AG04450 (cell line): ENCODE data around the gene TMBIM6. TPM values are rescaled to one million over a fixed set of nuclear protein-coding genes. Genes with fewer than 3 reads are reported as not detected.

ENCODE experiments used
- CTCF ChIA-PET: fragments of 300-600, 350-600 bp; formaldehyde crosslinking; extraction: SDS; loops from one replicate; lab custom pipeline; 2022; ENCODE audit warnings: antibody characterized with exemption, inconsistent platforms; lab: Charles Lee
- POLR2A ChIA-PET: fragments of 350-600 bp; formaldehyde crosslinking; extraction: SDS; loops from one replicate; lab custom pipeline; 2021; ENCODE audit warnings: antibody characterized with exemption, inconsistent platforms; lab: Yijun Ruan, JAX
- DNase-seq: peaks from one replicate; pipeline ENCODE4 v3.0.0-alpha.2; 2011; ENCODE audit warnings: low read depth, low spot score
- H3K27ac ChIP-seq: one replicate; pipeline ENCODE4 v1.5.1; 2012; ENCODE audit warnings: low read depth, low read length, control low read depth
- H3K27me3 ChIP-seq: one replicate; pipeline ENCODE4 v1.6.0; 2012; ENCODE audit warnings: low read length; ENCODE audit not compliant: control insufficient read depth, insufficient read depth
- H3K4me3 ChIP-seq: 2 replicates; pipeline ENCODE4 v1.5.1; 2011; ENCODE audit warnings: mild to moderate bottlenecking, low read depth, low read length, control low read depth
- H3K9me3 ChIP-seq: 2 replicates; pipeline ENCODE4 v1.5.1; 2012; ENCODE audit warnings: low read length; ENCODE audit not compliant: control insufficient read depth, insufficient read depth
- CTCF ChIP-seq: IDR thresholded peaks from 2 replicates; pipeline ENCODE4 v1.5.1; 2011; ENCODE audit warnings: low read depth, low read length, control low read depth, inconsistent platforms
- polyA plus RNA-seq: library from polyadenylated mRNA; depleted of rRNA; stranded (reverse); fragments of >200 nt; gene quantifications from 2 replicates; pipeline ENCODE4 v1.2.3, GENCODE V29; 2011

TMBIM6 gene
- polyA plus RNA-seq, 1 experiment = 906 TPM

- TF ChIP-seq CTCF = no peak
- DNase-seq = no peak
- no peaks in the 10 kb centered on the region for H3K27me3 ChIP-seq
- no peak overlapping the region for H3K4me3 ChIP-seq
- no peaks in the 10 kb centered on the region; the same call in 1 of the 2 replicates for H3K9me3 ChIP-seq
- ChIA-PET CTCF (no interaction called here), POLR2A (interaction anchor here (0.5 kb wide), 1 partner anchor 19 kb away, joined by 4 read pairs; the partner anchor contains the start of gene NCKAP5L)
- peak overlapping the region; percentile 21 for H3K27ac ChIP-seq
Observed at GRCh38 chr12:49809381-49809905, 68.1 kb downstream of the TMBIM6 start.

- TF ChIP-seq CTCF = no peak
- DNase-seq = no peak
- Histone ChIP-seq H3K27me3 (no peaks in the 10 kb centered on the region), H3K27ac (peak overlapping the region; percentile 21), H3K4me3 (no peak overlapping the region), H3K9me3 (no peaks in the 10 kb centered on the region; the same call in 1 of the 2 replicates)
- ChIA-PET CTCF (interaction anchor here (0.8 to 1.0 kb wide), 2 partner anchors 47 to 69 kb away, joined by 4 to 7 read pairs; partner anchors contain the start of gene TMBIM6), POLR2A (interaction anchor here (0.5 to 2.0 kb wide), 3 partner anchors 10 to 18 kb away, joined by 4 to 8 read pairs (median 5); partner anchors contain the start of gene NCKAP5L)
Observed at GRCh38 chr12:49809906-49810389, 68.6 kb downstream of the TMBIM6 start.

- CTCF ChIA-PET = interaction anchor here (0.8 to 1.0 kb wide), 2 partner anchors 49 to 70 kb away, joined by 4 to 7 read pairs; partner anchors contain the start of gene TMBIM6
- POLR2A ChIA-PET = interaction anchor here (1.1 to 2.0 kb wide), 2 partner anchors 12 to 17 kb away, joined by 5 to 8 read pairs; partner anchors contain the start of gene NCKAP5L
- no peak for TF ChIP-seq CTCF
- Histone ChIP-seq H3K27me3 (no peaks in the 10 kb centered on the region), H3K9me3 (no peaks in the 10 kb centered on the region; the same call in 1 of the 2 replicates), H3K27ac (no peak overlapping the region), H3K4me3 (no peak overlapping the region)
- DNase-seq = no peak
Observed at GRCh38 chr12:49811136-49811535, 69.8 kb downstream of the TMBIM6 start.

- Histone ChIP-seq H3K4me3 (no peak overlapping the region), H3K27ac (no peak overlapping the region), H3K27me3 (no peaks in the 10 kb centered on the region), H3K9me3 (no peaks in the 10 kb centered on the region; the same call in 1 of the 2 replicates)
- TF ChIP-seq CTCF = no peak
- ChIA-PET CTCF (no interaction called here), POLR2A (interaction anchor here (2.0 kb wide), 1 partner anchor 16 kb away, joined by 8 read pairs; the partner anchor contains the start of gene NCKAP5L)
- DNase-seq = no peak
Observed at GRCh38 chr12:49811961-49812401, 70.6 kb downstream of the TMBIM6 start.

- CTCF ChIA-PET = no interaction called here
- POLR2A ChIA-PET = no interaction called here
- DNase-seq = no peak
- no peak for TF ChIP-seq CTCF
- H3K9me3 ChIP-seq = no peaks in the 10 kb centered on the region; the same call in 1 of the 2 replicates
- no peaks in the 10 kb centered on the region for H3K27me3 ChIP-seq
- H3K4me3 ChIP-seq = no peak overlapping the region
- no peak overlapping the region for H3K27ac ChIP-seq
Observed at GRCh38 chr12:49813131-49813530, 71.8 kb downstream of the TMBIM6 start.
